ENCODE results near the gene KCND3.

DNA sequence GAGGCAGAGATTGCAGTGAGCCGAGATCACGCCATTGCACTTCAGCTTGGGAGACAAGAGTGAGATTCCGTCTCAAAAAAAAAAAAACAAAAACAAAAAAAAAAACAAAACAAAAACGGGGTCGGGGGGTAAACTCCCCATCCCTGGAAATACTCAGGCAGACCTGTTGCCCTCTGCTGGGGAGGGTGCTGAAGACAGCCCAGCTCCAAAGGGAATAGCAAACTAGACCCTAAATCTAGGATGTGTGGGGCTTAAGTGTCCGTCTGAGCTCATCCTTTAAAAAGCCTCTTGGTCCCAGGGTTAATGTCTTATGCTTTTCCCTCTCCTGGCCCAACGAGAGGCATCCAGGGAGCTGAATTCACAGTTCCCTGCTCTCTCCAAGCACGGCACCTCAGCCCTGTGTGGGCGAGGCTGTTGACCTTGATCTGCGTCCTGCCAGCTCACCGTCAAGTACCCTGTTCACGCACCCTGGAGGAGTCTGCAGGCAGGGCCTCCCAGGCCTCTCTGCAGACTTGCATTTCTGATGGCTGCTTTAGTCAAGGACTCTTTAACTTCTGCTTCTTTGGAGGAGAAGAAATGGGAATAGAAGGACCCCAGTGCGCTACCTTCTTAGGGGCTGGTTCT, 22.3 kb downstream of the KCND3 start:
- TF ChIP-seq CTCF (conservative IDR thresholded peaks at IDR 0.05) (no peak), EZH2 (IDR thresholded peaks at IDR 0.05; ENCODE audit: low read depth) (no peak)

Data from PC-9 (cell line).